Right ventricle myocardium inferior (tissue), 1 donor: Measurements from ENCODE around the gene RNF212. TPM values are rescaled to one million over a fixed set of nuclear protein-coding genes. Genes with fewer than 3 reads are reported as not detected.

Experiments
- ATAC-seq: fragments of 200-7000 bp; cut with Tn5 transposase; one replicate; pipeline ENCODE4 v1.9.1; 2020; ENCODE audit warnings: mild to moderate bottlenecking, moderate library complexity
- DNase-seq: peaks from one replicate; pipeline ENCODE4 v3.0.0; 2021; ENCODE audit errors: missing footprints
- intact Hi-C: fragments of 100-400 bp; cut with DNase I; formaldehyde crosslinking; loops from one replicate; pipeline ENCODE4 v1.11.0; 2022
- total RNA-seq: library from RNA; stranded (reverse); fragmentation: NEBNext Ultra II Directional; extraction: Animal tissue kit (Norgen Biotek cat#: 25700); gene quantifications from one replicate; pipeline ENCODE4 v1.2.1, GENCODE V29; 2021
- donor health status: DM: no; HTN: yes; CAD: no; lungs with severe emphysema.

Gene RNF212
- total RNA-seq, 1 donor from 2014 or later, result 1.7 TPM

DNA sequence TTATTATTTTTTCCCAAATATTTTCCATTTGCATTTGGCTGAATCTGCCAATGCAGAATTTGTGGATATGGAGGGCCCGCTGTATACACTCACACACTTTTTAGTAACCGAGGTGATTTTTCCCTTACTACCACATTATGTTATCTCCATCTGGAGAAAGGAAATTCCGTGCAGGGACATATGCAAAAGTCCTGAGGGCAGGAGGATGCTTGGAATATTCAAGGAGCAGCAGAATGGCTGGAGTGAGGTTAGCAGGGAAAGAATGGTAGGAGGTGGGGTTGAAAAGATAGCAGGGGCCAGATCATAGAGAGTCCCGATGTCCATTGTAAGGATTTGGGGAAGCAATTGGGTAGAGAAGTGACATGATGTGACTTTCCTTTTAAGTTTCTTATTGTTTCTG, 11.5 kb upstream of the RNF212 start:
- intact Hi-C loops, result no loop called here
- DNase-seq (no peak), ATAC-seq (no peak)

GRCh38 chr4:1122505-1122904, 9.1 kb upstream of the RNF212 start:
- intact Hi-C loops, result no loop called here
- DNase-seq (no peak), ATAC-seq (no peak)

DNA sequence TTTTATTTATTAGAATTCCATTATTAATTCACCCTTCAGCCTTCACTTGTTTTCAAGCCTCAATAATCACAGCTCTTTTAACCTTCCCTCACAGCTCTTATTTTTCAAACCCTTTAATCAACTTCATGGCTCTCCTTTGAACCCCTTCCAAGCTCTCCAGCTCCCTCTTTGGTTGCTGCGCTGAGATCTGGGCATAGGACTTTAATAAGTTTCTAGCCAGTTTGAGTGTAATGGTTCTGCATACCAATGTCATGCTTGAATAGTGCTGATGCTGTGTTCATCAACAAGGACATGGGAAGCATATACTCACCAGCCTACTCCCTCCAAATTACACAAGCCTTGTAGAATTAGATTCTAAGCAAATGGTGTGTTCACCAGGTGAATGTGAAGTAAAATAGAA, 3.5 kb upstream of the RNF212 start:
- intact Hi-C loops, result no loop called here
- ATAC-seq (no peak), DNase-seq (no peak)

DNA sequence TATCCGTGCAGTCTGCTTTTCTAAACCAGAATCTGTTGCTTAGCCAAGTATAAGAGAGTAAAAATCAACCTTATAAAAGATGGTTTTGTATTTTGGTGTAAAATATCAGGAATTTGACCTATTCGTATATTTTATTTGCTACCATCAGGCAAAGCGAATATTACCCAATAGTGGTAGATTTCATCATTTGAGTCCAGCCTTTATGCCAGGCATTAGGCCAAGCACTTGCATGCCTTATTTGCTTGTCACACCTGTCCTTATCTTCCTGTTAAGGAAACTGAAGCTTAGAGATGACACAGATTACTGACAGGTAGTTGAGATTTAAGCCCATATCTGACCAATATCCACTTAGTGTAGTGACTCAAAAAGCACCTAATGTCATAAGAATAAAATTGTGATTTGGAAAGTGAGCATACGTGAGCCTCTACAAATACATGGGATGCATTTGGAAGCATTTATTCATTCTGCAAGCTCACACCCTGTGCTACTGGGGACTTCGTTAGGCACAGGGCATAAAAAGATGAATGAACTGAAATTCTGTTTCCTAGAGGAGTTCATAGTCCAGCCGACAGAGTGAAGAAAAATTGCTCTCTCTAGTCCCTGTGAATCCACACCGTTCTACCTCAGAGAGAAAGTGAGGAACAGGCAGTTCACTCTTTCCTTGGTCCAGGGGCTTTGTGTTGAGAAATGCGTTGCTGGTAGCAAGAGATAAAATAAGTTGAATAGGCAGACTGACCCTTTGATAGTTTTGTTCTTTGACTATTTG, 2.3 kb upstream of the RNF212 start:
- DNase-seq (no peak), ATAC-seq (no peak)
- intact Hi-C loops, result no loop called here

- no peak for ATAC-seq
- intact Hi-C loops, result no loop called here
Observed at GRCh38 chr4:1112821-1113182, 562 bp downstream of the RNF212 start.

GRCh38 chr4:1112174-1112820, 1.1 kb downstream of the RNF212 start:
- DNase-seq, result no peak
- intact Hi-C loops, result no loop called here

More at GRCh38 chr4:1112821-1113182, 562 bp downstream of the RNF212 start:
- no peak for DNase-seq

GRCh38 chr4:1111259-1111809, 2.0 kb downstream of the RNF212 start:
- no peak for ATAC-seq
- DNase-seq, result no peak
- intact Hi-C loops, result no loop called here

More at GRCh38 chr4:1112174-1112820, 1.1 kb downstream of the RNF212 start:
- ATAC-seq, result no peak

GRCh38 chr4:1109898-1110506, 3.4 kb downstream of the RNF212 start:
- ATAC-seq (no peak), DNase-seq (no peak)
- intact Hi-C loops, result no loop called here

DNA sequence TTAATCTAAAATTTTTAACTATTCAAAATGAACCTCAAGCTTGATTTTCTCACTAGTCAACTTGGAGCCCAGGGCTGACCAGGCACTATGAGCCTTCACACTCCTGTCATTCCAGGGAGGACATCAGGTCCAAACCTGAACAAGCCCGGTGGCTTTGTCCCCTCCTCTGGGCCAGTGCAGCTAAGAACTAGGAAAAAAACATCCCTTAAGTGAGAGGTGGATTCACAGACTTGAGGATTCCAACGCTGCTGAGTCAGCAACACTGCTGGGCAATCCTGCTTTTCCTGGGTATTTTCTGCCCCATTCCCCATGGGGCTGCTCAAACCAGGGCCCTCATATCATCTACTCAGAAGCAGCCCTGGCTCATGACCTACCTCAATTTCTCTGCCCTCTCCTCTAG, 4.0 kb downstream of the RNF212 start:
- intact Hi-C loops, result no loop called here
- no peak for DNase-seq
- ATAC-seq, result no peak

DNA sequence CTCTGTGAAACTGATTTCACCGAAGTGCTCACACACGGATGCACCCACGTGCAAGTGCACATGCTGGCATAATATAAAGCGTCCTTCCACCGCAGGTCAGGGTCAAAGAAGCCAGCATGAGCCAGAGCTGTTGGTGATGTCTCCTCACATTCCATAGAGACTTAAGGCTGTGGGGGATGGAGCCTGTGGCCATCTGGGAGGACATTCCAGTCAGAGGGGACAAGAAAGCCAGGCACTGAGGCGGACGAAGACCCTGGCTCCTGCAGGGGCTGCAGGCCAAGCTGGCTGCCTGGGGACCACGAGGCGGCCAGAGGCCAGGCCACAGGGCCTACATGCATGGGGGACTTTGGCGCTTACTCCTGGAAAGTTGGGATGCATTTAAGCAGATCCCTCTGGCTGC, 7.7 kb downstream of the RNF212 start:
- ATAC-seq, result no peak
- no peak for DNase-seq
- intact Hi-C loops, result no loop called here

DNA sequence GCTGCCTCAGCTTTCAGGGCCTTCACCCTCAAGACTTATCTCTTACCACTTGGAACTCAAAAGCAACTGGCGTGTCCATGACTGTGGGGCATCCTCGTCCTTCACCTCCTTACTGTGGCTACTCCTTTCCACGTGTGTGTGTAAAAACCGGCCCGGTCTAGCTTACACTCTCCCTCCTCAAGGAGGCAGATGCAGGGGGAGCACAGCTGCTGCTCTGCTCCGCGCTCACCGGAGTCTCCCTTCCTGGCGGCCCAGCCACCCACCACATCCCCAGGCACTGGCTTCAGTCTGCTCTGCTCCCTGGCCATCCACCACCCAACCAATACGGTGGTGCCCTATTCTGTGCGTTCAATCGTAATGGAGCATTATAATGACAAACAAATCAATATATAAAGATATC, 8.3 kb downstream of the RNF212 start:
- intact Hi-C loops, result no loop called here
- ATAC-seq (no peak), DNase-seq (no peak)

DNA sequence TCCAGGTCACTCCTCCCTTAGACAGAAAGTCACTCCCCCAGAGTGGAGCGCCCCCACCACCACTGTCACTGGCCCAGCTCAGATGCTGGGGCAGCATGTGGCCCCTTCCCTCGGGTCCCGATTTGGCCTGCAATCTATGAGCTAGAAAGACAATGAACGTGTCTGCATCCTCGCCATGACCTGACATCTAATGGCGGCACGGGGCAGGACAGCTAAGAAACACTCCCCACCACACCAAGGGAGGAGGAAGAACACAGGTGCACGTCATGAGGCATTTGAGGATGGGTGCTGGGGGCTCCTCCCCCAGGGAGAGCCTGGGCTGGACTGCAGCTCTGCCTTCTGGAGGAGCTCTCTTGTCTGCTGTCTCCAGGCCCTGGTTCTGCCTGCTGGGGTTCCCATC, 8.7 kb downstream of the RNF212 start:
- ATAC-seq, result no peak
- DNase-seq, result no peak
- intact Hi-C loops, result no loop called here

DNA sequence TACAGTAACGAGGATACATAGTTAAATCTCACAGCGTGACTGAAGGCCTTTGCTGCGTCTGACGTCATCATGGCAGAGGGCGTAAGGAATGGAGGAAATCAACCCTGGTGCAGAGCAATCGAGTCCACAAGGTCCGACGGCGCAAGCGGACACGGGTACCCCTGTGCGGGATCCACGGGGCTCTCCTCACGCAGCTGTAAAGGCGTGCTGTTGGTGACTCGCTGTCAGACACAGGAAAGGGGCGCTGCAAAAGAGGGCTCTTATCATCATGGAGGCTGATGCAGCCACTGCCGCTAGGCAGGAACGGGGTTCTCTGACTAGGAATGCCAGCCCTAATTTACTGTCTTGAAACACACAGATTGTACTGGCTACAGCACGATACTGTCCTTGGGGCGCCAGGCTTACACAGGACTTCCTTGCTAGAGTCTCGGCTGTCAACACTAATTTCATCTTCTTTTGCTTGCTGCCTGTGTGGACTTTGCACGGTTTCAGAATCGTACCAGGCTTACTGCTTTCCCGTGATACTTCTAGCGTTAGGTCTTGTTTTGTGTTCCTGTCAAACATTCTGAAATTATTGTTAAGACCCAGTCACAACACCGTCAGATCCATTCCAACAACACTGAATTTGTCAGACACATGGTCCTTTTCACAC, 13.6 kb downstream of the RNF212 start:
- intact Hi-C loops, result no loop called here
- DNase-seq (no peak), ATAC-seq (no peak)

GRCh38 chr4:1099270-1099669, 14.1 kb downstream of the RNF212 start:
- DNase-seq, result no peak
- intact Hi-C loops, result no loop called here
- no peak for ATAC-seq

DNA sequence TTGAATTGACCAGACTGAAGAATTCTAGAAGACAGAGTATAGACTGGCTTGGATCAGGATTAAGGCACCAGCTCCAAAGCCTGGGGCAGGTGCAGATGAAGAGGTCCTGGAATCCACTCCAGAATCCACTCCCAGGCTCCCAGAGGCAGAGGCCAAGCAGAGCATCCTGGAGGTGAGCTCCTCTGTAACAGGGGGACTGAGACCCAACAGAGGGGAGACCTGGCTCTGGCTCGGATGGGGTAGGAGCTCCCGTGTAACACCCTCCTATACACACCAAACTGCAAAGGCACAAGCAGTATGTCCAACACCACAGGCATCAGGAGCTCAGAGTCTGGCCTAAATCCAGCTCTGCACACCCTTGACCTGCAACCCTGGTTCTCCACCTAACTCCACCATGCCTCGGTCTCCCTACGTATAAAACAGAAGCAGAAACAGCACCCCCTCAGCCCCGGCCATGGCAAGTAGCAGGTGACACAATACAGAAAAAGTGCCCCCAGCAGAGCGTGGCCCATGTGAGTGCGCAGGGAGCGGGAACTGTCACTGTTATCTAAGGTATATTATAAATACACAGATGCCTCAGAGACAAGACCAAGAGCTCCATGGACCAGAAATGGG, 14.9 kb downstream of the RNF212 start:
- DNase-seq (no peak), ATAC-seq (no peak)
- intact Hi-C loops, result no loop called here

DNA sequence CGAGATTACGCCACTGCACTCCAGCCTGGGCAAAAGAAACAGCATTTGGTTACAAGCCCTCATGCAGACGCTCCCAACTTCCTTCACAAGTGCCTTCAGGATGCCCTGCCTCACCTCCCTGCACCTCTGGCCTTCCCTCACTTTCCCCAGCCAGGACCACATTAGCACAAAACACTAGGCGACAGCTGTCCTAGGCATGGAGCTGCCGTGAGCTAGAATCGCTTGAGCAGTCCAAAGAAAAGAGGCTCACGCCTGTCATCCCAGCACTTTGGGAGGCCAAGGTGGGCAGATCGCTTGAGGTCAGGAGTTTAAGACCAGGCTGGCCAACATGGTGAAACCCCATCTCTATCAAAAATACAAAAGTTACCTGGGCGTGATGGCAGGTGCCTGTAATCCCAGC, 15.8 kb downstream of the RNF212 start:
- intact Hi-C loops, result no loop called here
- ATAC-seq, result no peak

DNA sequence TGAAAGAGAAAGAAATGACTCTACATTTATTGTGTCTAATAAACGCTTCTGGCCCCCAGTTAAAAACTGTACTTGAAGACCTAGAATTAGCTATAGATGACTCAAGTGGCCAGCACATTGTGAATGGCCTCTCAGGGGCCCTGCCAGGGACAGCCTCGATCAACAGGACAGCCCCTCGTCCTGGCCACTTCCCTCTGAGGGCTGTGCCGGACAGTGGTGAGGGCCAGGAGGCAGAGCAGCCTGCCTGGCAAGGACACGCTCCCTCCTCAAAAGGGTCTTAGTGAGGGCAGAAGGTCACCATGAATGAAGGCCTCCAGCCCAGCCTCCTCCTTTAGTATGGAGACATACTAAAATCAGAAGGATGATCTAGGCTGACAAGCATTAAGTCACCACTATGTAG, 16.5 kb downstream of the RNF212 start:
- no peak for ATAC-seq
- no peak for DNase-seq
- intact Hi-C loops, result no loop called here

More for the DNA sequence above, 15.8 kb downstream of the RNF212 start:
- no peak for DNase-seq

DNA sequence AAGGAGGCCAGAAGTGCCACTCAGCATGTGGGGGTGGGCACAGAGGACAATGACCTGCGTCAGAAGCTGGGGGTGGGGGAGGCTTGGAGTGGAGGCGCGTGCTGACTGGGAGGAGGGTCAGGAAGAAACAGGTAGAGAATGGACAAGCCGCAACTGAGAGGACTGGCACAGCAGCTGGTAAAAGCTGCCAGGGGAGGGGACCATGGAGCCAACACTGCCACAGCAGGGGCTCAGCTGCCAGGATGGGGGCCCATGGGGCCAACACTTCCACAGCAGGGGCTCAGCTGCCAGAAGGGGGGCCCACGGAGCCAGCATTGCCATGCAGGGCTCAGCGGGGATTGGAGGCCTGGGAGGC, 19.1 kb downstream of the RNF212 start:
- DNase-seq, result no peak
- intact Hi-C loops, result no loop called here
- ATAC-seq, result no peak
